SK-N-SH treated with all-trans-retinoic acid at 6 μM for 48 hours (cell line): ENCODE measurements around the gene PPP2R2C.

Source experiments
- ATAC-seq: fragments of 200-7000 bp; cut with Tn5 transposase; 3 replicates; pipeline ENCODE4 v1.9.1; 2020; ENCODE audit warnings: mild to moderate bottlenecking, moderate library complexity
- ARNTL ChIP-seq: fragments of 450-650 bp; formaldehyde crosslinking; IDR thresholded peaks from 2 replicates; pipeline ENCODE4 v1.5.0; 2020; ENCODE audit warnings: low read depth, mild to moderate bottlenecking, moderate library complexity, borderline replicate concordance
- BACH2 ChIP-seq: fragments of 250-450 bp; sonication (Bioruptor Pico); IDR thresholded peaks from 2 replicates; pipeline ENCODE4 v1.9.0; 2021; ENCODE audit warnings: mild to moderate bottlenecking, borderline replicate concordance
- CSDC2 ChIP-seq: fragments of 250-450 bp; sonication (Bioruptor Pico); IDR thresholded peaks from 2 replicates; pipeline ENCODE4 v1.5.0; 2020; ENCODE audit warnings: mild to moderate bottlenecking, moderate library complexity
- ESRRG ChIP-seq: fragments of 250-450 bp; sonication (Bioruptor Pico); IDR thresholded peaks from 2 replicates; pipeline ENCODE4 v1.6.1; 2021; ENCODE audit warnings: mild to moderate bottlenecking
- GLIS3 ChIP-seq: fragments of 250-450 bp; sonication (Bioruptor Pico); IDR thresholded peaks from 2 replicates; pipeline ENCODE4 v1.5.0; 2020; ENCODE audit warnings: mild to moderate bottlenecking, moderate library complexity
- POU6F1 ChIP-seq: fragments of 250-450 bp; sonication (Bioruptor Pico); IDR thresholded peaks from 2 replicates; pipeline ENCODE4 v1.8.0; 2021; ENCODE audit warnings: low read depth, mild to moderate bottlenecking, moderate library complexity, borderline replicate concordance
- PPARA ChIP-seq: fragments of 250-450 bp; sonication (Bioruptor Pico); IDR thresholded peaks from 2 replicates; pipeline ENCODE4 v1.5.0; 2020; ENCODE audit warnings: mild to moderate bottlenecking, borderline replicate concordance
- RARB ChIP-seq: fragments of 250-450 bp; sonication (Bioruptor Pico); IDR thresholded peaks from 2 replicates; pipeline ENCODE4 v1.8.0; 2021; ENCODE audit warnings: mild to moderate bottlenecking, moderate library complexity
- TOX ChIP-seq: fragments of 250-450 bp; sonication (Bioruptor Pico); IDR thresholded peaks from 2 replicates; pipeline ENCODE4 v1.8.0; 2021; ENCODE audit warnings: mild to moderate bottlenecking, moderate library complexity, borderline replicate concordance
- ZC3H10 ChIP-seq: fragments of 250-450 bp; sonication (Bioruptor Pico); IDR thresholded peaks from 2 replicates; pipeline ENCODE4 v1.5.1; 2021; ENCODE audit warnings: mild to moderate bottlenecking, moderate library complexity
- ZFP3 ChIP-seq: fragments of 250-450 bp; sonication (Bioruptor Pico); IDR thresholded peaks from 2 replicates; pipeline ENCODE4 v1.5.0; 2020; ENCODE audit warnings: mild to moderate bottlenecking, moderate library complexity
- ZFP30 ChIP-seq: fragments of 450-650 bp; formaldehyde crosslinking; IDR thresholded peaks from 2 replicates; pipeline ENCODE4 v1.5.0; 2022; ENCODE audit warnings: mild to moderate bottlenecking, moderate library complexity
- ZNF70 ChIP-seq: fragments of 450-650 bp; formaldehyde crosslinking; IDR thresholded peaks from 2 replicates; pipeline ENCODE4 v1.5.0; 2020; ENCODE audit warnings: mild to moderate bottlenecking, moderate library complexity
- ZNF8 ChIP-seq: fragments of 450-650 bp; formaldehyde crosslinking; IDR thresholded peaks from 2 replicates; pipeline ENCODE4 v1.5.0; 2020; ENCODE audit warnings: mild to moderate bottlenecking, moderate library complexity
- TF ChIP-seq, protein P1 (sequence below): fragments of 250-450 bp; sonication (Bioruptor Pico); IDR thresholded peaks from 2 replicates; pipeline ENCODE4 v1.5.0; 2020; ENCODE audit warnings: mild to moderate bottlenecking, moderate library complexity
- TF ChIP-seq, protein P2 (sequence below): fragments of 250-450 bp; sonication (Bioruptor Pico); IDR thresholded peaks from 2 replicates; pipeline ENCODE4 v1.5.1; 2020; ENCODE audit warnings: low read depth, mild to moderate bottlenecking, moderate library complexity
- TF ChIP-seq, protein P3 (sequence below): fragments of 250-450 bp; sonication (Bioruptor Pico); IDR thresholded peaks from 2 replicates; pipeline ENCODE4 v1.5.1; 2021; ENCODE audit warnings: mild to moderate bottlenecking, moderate library complexity
- TF ChIP-seq, protein P4 (sequence below): fragments of 250-450 bp; sonication (Bioruptor Pico); IDR thresholded peaks from 2 replicates; pipeline ENCODE4 v1.8.0; 2020; ENCODE audit warnings: mild to moderate bottlenecking, moderate library complexity, borderline replicate concordance

PPP2R2C gene

GRCh38 chr4:6385288-6385687, 87.1 kb downstream of the PPP2R2C start:
- TF ChIP-seq TOX (CRISPR knock-in tag) (no peak), GLIS3 (CRISPR knock-in tag) (no peak)
- no peak for ATAC-seq

GRCh38 chr4:6384541-6384940, 87.9 kb downstream of the PPP2R2C start:
- ATAC-seq = no peak
- no peak for TF ChIP-seq ZFP30 (CRISPR knock-in tag)
- no peak for TF ChIP-seq ESRRG (CRISPR knock-in tag)
- TF ChIP-seq, protein P1, sequence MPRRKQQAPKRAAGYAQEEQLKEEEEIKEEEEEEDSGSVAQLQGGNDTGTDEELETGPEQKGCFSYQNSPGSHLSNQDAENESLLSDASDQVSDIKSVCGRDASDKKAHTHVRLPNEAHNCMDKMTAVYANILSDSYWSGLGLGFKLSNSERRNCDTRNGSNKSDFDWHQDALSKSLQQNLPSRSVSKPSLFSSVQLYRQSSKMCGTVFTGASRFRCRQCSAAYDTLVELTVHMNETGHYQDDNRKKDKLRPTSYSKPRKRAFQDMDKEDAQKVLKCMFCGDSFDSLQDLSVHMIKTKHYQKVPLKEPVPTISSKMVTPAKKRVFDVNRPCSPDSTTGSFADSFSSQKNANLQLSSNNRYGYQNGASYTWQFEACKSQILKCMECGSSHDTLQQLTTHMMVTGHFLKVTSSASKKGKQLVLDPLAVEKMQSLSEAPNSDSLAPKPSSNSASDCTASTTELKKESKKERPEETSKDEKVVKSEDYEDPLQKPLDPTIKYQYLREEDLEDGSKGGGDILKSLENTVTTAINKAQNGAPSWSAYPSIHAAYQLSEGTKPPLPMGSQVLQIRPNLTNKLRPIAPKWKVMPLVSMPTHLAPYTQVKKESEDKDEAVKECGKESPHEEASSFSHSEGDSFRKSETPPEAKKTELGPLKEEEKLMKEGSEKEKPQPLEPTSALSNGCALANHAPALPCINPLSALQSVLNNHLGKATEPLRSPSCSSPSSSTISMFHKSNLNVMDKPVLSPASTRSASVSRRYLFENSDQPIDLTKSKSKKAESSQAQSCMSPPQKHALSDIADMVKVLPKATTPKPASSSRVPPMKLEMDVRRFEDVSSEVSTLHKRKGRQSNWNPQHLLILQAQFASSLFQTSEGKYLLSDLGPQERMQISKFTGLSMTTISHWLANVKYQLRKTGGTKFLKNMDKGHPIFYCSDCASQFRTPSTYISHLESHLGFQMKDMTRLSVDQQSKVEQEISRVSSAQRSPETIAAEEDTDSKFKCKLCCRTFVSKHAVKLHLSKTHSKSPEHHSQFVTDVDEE = no peak
- TF ChIP-seq CSDC2 = no peak
- TF ChIP-seq GLIS3 (CRISPR knock-in tag) = no peak
- TF ChIP-seq ZC3H10 (CRISPR knock-in tag) = no peak
- no peak for TF ChIP-seq BACH2 (CRISPR knock-in tag)

GRCh38 chr4:6383929-6384328, 88.5 kb downstream of the PPP2R2C start:
- no peak for ATAC-seq
- no peak for TF ChIP-seq CSDC2
- TF ChIP-seq, protein P2, sequence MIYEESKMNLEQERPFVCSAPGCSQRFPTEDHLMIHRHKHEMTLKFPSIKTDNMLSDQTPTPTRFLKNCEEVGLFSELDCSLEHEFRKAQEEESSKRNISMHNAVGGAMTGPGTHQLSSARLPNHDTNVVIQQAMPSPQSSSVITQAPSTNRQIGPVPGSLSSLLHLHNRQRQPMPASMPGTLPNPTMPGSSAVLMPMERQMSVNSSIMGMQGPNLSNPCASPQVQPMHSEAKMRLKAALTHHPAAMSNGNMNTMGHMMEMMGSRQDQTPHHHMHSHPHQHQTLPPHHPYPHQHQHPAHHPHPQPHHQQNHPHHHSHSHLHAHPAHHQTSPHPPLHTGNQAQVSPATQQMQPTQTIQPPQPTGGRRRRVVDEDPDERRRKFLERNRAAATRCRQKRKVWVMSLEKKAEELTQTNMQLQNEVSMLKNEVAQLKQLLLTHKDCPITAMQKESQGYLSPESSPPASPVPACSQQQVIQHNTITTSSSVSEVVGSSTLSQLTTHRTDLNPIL = no peak
- no peak for TF ChIP-seq GLIS3 (CRISPR knock-in tag)
- no peak for TF ChIP-seq ARNTL
- no peak for TF ChIP-seq ZC3H10 (CRISPR knock-in tag)
- TF ChIP-seq PPARA (CRISPR knock-in tag) = no peak
- no peak for TF ChIP-seq RARB
- TF ChIP-seq ZFP30 (CRISPR knock-in tag) = no peak
- TF ChIP-seq, protein P3, sequence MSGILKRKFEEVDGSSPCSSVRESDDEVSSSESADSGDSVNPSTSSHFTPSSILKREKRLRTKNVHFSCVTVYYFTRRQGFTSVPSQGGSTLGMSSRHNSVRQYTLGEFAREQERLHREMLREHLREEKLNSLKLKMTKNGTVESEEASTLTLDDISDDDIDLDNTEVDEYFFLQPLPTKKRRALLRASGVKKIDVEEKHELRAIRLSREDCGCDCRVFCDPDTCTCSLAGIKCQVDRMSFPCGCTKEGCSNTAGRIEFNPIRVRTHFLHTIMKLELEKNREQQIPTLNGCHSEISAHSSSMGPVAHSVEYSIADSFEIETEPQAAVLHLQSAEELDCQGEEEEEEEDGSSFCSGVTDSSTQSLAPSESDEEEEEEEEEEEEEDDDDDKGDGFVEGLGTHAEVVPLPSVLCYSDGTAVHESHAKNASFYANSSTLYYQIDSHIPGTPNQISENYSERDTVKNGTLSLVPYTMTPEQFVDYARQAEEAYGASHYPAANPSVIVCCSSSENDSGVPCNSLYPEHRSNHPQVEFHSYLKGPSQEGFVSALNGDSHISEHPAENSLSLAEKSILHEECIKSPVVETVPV (CRISPR knock-in tag) = no peak
- TF ChIP-seq BACH2 (CRISPR knock-in tag) = no peak
- TF ChIP-seq, protein P1 = no peak
- no peak for TF ChIP-seq ZNF8 (CRISPR knock-in tag)
- no peak for TF ChIP-seq TOX (CRISPR knock-in tag)
- no peak for TF ChIP-seq ZNF70 (CRISPR knock-in tag)
- TF ChIP-seq ZFP3 (CRISPR knock-in tag) = no peak
- no peak for TF ChIP-seq POU6F1 (CRISPR knock-in tag)

DNA sequence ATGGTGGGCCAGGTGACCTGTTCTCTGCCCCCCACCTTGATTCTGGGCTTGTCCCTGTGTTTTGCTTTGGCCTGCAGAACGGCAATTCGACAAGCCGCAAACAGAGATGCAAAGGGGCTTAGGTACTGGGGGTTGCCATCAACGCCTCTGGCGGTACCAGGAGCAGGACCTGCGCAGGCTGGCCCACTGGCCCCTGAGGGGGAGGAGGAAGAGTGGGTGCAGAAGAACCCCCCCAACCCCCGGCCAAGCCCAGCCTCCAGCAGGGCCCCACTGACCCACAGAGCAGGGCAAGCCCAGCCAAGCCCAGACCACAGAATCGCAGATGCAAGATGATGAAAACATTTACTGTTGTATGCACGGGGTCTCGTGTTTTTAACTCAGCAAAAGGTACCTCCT, 89.4 kb downstream of the PPP2R2C start:
- TF ChIP-seq, protein P4, sequence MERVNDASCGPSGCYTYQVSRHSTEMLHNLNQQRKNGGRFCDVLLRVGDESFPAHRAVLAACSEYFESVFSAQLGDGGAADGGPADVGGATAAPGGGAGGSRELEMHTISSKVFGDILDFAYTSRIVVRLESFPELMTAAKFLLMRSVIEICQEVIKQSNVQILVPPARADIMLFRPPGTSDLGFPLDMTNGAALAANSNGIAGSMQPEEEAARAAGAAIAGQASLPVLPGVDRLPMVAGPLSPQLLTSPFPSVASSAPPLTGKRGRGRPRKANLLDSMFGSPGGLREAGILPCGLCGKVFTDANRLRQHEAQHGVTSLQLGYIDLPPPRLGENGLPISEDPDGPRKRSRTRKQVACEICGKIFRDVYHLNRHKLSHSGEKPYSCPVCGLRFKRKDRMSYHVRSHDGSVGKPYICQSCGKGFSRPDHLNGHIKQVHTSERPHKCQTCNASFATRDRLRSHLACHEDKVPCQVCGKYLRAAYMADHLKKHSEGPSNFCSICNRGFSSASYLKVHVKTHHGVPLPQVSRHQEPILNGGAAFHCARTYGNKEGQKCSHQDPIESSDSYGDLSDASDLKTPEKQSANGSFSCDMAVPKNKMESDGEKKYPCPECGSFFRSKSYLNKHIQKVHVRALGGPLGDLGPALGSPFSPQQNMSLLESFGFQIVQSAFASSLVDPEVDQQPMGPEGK (CRISPR knock-in tag) = no peak
- TF ChIP-seq, protein P2 = no peak
- no peak for TF ChIP-seq CSDC2
- no peak for ATAC-seq
